NCI-H526 treated with DMSO at 0.1 percent for 48 hours (cell line): ENCODE results near the gene PPIG.
"Not testable (repeated sequence)": the region's sequence is repeated elsewhere in the genome, so short reads cannot be mapped to it uniquely, and the experiment has no call there.

Source experiments
- DNase-seq: peaks from one replicate; lab custom pipeline; 2025; lab: John Stamatoyannopoulos, UW

The PPIG gene

DNA sequence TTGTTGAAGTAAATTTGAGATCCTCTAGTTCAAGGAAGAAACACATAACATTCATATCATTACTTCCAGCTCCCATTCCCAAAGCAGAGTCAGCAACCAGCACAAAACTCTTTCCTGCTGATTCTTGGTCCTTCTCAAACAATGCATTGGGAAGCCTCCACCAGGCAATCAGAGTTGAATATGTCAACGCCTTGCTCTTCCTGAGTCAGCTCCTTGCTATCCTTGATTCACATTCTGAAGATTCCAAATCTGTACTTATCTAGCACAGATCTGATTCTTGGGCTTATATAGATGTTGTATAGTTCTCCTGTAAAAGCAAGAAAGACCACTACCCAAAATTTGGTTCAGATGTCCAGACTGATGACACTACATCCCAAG, 80.4 kb downstream of the PPIG start:
- no peak for DNase-seq

- no peak for DNase-seq
These were observed 81.1 kb downstream of the PPIG start for GRCh38 chr2:169664978-169665930.

DNA sequence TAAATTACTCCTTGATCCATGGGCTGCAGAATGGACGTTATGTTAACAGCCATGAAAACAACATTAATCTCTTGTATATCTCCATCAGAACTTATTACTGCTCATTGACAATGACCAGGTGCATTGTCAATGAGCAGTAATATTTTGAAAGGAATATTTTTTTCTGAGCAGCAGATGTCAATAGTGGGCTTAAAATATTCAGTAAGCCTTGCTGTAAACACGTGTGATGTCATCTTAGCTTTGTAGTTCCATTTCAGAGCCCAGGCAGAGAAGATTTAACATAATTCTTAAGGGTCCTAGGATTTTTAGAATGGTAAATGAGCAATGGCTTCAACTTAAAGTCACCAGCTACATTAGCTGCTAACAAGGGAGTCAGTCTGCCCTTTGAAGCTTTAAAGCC, 83.4 kb downstream of the PPIG start:
- no peak for DNase-seq

DNA sequence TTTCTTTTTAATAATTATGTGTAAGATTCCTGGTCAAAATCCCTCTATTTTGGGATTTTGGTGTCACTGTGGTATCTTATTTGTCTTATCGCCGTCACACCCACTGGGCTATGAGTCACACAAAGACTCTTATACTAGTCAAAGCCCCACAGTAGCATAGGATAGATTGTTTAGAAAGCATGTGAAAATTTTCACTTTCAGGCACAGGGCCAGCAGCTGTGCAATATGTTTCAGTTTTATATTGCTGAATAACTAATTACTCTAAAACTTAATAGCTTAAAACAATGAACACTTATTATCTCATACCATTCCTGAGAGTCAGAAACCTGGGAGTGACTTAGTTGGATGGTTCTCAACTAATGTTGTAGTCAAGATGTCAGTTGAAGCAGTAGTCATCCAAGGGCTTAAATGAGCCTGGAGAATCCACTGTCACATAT, 86.1 kb downstream of the PPIG start:
- no peak for DNase-seq

- DNase-seq = no peak
These were observed 86.8 kb downstream of the PPIG start for GRCh38 chr2:169670937-169671336.

DNA sequence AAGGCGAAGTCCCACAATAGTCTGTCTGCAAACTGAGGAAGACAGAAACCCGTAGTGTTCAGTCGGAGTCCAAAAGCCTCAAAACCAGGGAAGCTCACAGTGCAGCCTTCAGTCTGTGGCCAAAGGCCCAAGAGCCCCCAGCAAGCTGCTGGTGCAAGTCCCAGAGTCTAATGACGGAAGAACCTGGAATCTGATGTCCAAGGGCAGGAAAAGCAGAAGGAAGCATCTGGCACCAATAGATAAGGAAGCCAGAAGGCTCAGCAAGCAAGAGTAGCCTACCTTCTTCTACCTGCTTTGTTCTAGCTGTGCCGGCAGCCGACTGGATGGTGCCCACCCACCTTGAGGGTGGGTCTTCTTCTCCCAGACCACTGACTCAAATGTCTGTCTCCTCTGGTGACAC, 88.3 kb downstream of the PPIG start:
- DNase-seq = no peak

GRCh38 chr2:169673106-169673505, 89.0 kb downstream of the PPIG start:
- DNase-seq = no peak

DNA sequence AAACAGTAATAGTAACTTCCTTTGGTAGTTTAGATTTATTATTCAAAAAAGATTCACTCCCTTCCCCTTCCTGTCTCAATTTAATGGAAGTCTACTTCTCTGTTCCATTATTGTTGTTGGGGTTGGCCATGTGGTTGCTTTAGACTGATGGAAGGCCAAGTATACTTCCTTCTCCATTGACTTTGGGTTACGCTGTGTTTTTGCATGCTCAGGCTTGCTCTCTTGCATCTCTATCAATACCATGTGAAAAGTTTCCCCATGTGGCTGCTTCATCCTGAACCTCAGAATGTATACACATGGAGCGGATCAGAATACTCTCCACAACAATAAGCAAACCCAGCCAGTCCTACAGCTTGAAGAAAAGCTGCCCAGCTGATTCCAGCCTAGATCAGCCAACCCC, 89.8 kb downstream of the PPIG start:
- DNase-seq = no peak

GRCh38 chr2:169676357-169676756, 92.2 kb downstream of the PPIG start:
- no peak for DNase-seq

GRCh38 chr2:169676850-169677249, 92.7 kb downstream of the PPIG start:
- no peak for DNase-seq

- no peak for DNase-seq
These were observed 98.9 kb downstream of the PPIG start for GRCh38 chr2:169683054-169683424.

DNA sequence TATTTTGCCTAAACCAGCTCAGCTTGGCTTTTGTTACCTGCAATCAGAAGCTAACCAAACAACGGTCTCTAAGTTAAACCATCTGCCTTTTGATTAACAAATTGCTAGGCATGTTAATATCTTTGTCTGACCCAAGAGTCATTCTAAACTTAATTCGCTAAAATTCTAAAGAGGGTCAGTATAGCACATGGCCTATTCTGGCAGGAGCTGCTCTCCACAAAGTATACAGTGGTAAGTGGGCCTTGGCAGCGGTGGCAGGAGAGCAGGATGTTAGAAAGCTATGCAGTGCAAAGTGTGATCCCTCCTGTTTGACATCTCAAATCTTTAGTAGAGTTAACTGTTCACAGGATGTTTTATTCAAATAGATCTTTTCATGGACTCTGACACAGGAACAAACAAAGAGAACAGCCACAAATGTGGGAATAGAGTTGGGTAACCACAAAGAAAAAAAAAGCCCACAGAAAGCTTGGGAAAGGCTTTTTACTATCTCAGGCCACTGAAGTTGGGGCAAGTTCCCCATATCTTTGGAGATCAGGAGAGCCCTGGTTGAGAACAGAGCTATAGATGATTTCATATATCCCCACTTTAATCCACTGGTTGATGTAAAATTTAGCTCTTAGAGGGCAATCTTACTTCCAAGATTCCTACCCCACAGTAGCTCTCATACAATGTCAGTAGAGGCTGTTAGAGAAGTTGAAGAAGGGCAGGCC, 99.4 kb downstream of the PPIG start:
- no peak for DNase-seq

DNA sequence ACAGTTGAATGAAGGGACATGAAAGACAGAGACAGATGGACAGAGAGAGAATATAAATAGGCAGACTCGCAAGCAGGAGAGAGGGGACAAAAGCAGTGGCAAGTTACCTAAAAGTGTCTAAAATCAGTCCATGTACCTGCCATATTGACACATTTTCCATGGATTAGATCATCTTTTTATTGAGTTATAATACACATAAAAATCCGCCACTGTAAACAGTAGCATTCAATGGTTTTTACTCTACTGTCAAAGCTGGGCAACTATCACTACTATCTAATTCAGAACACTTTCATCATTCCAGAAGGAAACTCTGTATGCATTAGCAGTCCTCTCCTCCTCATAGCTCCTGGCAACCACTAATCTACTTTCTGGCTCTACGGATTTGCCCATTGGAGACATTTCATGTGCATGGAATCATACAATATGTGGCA, 100.0 kb downstream of the PPIG start:
- DNase-seq = no peak

GRCh38 chr2:169684712-169685111, 100.6 kb downstream of the PPIG start:
- DNase-seq = not testable (repeated sequence)

DNA sequence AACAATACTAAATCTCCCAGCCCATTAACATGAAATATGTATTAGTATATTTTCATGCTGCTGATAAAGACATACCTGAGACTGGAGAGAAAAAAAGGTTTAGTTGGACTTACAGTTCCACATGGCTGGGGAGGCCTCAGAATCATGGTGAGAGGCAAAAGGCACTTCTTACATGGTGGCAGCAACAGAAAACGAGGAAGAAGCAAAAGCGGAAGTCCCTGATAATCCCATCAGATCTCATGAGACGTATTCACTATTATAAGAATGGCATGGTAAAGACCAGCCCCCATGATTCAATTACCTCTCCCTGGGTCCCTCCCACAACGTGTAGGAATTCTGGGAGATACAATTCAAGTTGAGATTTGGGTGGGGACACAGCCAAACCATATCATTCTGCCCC, 102.7 kb downstream of the PPIG start:
- DNase-seq = not testable (repeated sequence)

DNA sequence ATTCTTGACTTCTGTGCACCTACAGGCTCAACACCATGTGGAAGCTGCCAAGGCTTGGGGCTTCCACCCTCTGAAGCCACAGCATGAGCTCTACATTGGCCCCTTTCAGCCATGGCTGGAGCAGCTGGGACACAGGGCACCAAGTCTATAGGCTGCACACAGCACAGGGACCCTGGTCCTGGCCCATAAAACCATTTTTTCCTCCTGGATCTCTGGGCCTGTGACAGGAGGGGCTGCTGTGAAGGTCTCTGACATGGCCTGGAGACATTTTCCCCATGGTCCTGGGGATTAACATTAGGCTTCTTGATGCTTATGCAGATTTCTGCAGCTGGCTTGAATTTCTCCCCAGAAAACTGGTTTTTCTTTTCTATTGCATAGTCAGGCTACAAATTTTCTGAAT, 103.8 kb downstream of the PPIG start:
- not testable (repeated sequence) for DNase-seq

DNA sequence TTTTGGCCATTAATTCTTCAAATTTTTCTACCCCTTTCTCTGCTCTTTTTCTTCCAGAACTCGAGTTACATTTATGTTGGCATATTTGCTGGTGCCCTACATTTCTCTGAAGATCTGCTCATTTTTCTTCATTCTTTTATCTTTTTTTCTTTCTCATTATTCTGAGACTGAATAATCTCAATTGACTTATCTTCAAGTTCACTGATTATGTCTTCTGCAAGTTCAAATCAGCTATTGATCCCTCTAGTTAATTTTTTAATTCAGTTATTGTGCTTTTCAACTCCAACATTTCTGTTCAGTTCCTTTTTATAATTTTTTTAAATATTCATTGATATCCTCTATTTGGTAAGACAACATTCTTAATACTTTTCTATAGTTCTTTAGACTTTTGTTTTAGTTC, 106.8 kb downstream of the PPIG start:
- no peak for DNase-seq
